Measurements from ENCODE around the gene MMRN1. TPM values are rescaled to one million over a fixed set of nuclear protein-coding genes. Genes with fewer than 3 reads are reported as not detected.

The MMRN1 gene
- total RNA-seq, 4 donors from 2014 or later: 13.5 to 30.2 (median 22.2) TPM

- TF ChIP-seq, protein P1, sequence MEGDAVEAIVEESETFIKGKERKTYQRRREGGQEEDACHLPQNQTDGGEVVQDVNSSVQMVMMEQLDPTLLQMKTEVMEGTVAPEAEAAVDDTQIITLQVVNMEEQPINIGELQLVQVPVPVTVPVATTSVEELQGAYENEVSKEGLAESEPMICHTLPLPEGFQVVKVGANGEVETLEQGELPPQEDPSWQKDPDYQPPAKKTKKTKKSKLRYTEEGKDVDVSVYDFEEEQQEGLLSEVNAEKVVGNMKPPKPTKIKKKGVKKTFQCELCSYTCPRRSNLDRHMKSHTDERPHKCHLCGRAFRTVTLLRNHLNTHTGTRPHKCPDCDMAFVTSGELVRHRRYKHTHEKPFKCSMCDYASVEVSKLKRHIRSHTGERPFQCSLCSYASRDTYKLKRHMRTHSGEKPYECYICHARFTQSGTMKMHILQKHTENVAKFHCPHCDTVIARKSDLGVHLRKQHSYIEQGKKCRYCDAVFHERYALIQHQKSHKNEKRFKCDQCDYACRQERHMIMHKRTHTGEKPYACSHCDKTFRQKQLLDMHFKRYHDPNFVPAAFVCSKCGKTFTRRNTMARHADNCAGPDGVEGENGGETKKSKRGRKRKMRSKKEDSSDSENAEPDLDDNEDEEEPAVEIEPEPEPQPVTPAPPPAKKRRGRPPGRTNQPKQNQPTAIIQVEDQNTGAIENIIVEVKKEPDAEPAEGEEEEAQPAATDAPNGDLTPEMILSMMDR (IDR thresholded peaks at IDR 0.05): no peak
- TF ChIP-seq POLR2A (IDR thresholded peaks at IDR 0.05): no peak
- no peaks in the 10 kb centered on the region for H3K4me1 ChIP-seq
- no peaks in the 10 kb centered on the region for H3K27me3 ChIP-seq
These were observed 19.0 kb downstream of the MMRN1 start for GRCh38 chr4:89913623-89914022.

GRCh38 chr4:89914609-89915550 is 20.2 kb downstream of the MMRN1 start:
- H3K27me3 ChIP-seq: no peaks in the 10 kb centered on the region
- H3K4me1 ChIP-seq: no peaks in the 10 kb centered on the region
- no peaks in the 10 kb centered on the region for H3K36me3 ChIP-seq
- H3K4me3 ChIP-seq: no peak overlapping the region
- no peak for DNase-seq
- H3K27ac ChIP-seq: no peak overlapping the region
- TF ChIP-seq, protein P1 (IDR thresholded peaks at IDR 0.05): no peak
- no peak for TF ChIP-seq POLR2A (IDR thresholded peaks at IDR 0.05)
- no peaks in the 10 kb centered on the region for H3K9me3 ChIP-seq

More at GRCh38 chr4:89913623-89914022, 19.0 kb downstream of the MMRN1 start:
- Histone ChIP-seq H3K9me3 (no peaks in the 10 kb centered on the region), H3K4me3 (no peak overlapping the region), H3K36me3 (no peaks in the 10 kb centered on the region), H3K27ac (no peak overlapping the region)
- DNase-seq: no peak

GRCh38 chr4:89915937-89916336 is 21.3 kb downstream of the MMRN1 start:
- TF ChIP-seq POLR2A (IDR thresholded peaks at IDR 0.05): no peak
- TF ChIP-seq, protein P1 (IDR thresholded peaks at IDR 0.05): no peak
- Histone ChIP-seq H3K4me3 (no peak overlapping the region), H3K27me3 (no peaks in the 10 kb centered on the region), H3K36me3 (no peaks in the 10 kb centered on the region), H3K4me1 (no peaks in the 10 kb centered on the region), H3K27ac (no peak overlapping the region), H3K9me3 (no peaks in the 10 kb centered on the region)
- no peak for DNase-seq

GRCh38 chr4:89922848-89923416 is 28.3 kb downstream of the MMRN1 start:
- no peaks in the 10 kb centered on the region for H3K27me3 ChIP-seq
- H3K9me3 ChIP-seq: no peaks in the 10 kb centered on the region
- no peaks in the 10 kb centered on the region for H3K36me3 ChIP-seq
- no peak overlapping the region for H3K27ac ChIP-seq
- no peak overlapping the region for H3K4me3 ChIP-seq
- DNase-seq: no peak
- TF ChIP-seq, protein P1 (IDR thresholded peaks at IDR 0.05): no peak
- TF ChIP-seq POLR2A (IDR thresholded peaks at IDR 0.05): no peak
- no peaks in the 10 kb centered on the region for H3K4me1 ChIP-seq

- Histone ChIP-seq H3K9me3 (no peaks in the 10 kb centered on the region), H3K36me3 (no peaks in the 10 kb centered on the region), H3K27ac (no peak overlapping the region), H3K27me3 (no peaks in the 10 kb centered on the region), H3K4me1 (no peaks in the 10 kb centered on the region), H3K4me3 (no peak overlapping the region)
- no peak for DNase-seq
- TF ChIP-seq, protein P1 (IDR thresholded peaks at IDR 0.05): no peak
These were observed 34.2 kb downstream of the MMRN1 start for GRCh38 chr4:89928838-89929237.
